Epidermal melanocyte (primary cell): ENCODE data around the gene SLC6A2.
A peak's percentile ranks its signal among the peaks of the same experiment; 100 is the strongest.
"Not testable (repeated sequence)": the region's sequence is repeated elsewhere in the genome, so short reads cannot be mapped to it uniquely, and the experiment has no call there.

Experiments used
- DNase-seq: peaks from one replicate; pipeline ENCODE4 v3.0.0; 2011; ENCODE audit warnings: low spot score; ENCODE audit not compliant: insufficient read length

Gene SLC6A2

DNA sequence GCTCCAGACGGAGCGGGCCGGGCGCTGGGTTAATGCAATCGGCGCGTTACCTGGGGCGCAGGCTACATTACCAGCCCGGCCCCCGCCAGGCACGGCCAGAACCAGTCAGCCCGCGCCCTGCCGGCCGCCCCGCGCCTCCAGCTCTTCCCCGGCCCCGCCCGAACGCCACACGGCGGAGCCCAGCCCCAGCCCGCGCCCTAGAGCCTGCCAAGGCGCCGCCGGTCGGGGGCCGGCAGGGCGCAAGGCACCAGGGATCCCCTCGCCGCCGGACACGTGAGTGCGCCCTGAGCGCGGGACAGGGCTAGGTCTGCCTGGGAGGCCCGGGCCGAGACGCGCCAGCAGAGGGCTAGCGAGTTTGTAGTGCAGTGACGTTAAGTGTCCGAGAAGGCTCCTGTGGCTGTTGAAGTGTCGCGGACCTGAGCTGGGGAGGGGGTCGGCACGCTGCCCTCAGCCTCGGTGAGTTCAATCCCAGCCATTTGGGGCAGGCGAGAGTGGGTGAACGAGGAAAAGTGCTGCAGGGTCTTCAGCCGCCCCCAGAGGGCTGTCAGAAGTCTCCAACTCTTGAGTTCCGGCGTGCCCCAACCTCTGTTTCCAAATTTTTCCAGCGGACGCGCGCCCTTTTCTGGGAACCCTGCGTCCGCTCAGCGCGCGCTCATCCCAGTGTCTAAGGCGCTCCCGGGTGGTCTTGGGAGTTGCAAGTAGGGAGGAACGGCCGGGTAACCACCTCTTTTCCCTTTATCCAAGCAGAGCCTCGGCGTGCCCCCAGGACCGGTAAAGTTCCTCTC lies at the start of gene SLC6A2:
Gene SLC6A2 (plus strand): TSS at position 92 of the 785 bp plus-strand sequence. CDS start 707 bp downstream, outside the sequence.
- peak; percentile 11 for DNase-seq

DNA sequence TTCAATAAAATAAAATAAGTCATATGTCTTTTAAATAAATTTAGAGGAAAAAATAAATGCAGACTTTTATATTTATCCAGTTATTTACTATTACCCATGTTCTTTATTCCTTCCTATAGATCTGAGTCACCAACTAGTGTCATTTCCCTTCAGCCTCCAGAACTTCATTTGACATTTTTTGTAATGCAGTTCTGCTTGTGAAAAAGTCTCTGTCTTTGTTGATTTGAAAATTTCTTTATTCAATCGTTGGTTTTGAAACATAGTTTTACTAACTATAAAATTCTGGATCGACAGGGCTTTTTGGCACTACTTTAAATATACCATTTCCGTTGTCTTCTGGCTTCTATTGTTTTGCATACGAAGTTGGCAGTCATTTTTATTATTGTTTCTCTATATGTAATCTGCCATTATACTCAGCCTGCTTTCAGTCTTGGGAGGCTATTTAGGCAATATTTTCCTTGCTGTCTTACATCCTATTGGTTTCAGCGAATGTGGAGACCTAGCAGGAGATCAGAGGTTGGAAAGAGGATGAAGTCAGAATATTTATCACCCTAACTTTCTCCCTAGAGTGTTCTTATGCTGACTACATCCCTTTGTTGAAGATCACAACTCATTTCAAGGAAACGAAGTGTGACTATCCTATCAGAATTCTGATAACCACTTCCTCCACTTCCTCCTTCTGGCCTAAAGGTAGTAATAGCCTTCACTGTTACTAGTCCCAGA lies 42.0 kb upstream of the SLC6A2 start:
- no peak for DNase-seq

DNA sequence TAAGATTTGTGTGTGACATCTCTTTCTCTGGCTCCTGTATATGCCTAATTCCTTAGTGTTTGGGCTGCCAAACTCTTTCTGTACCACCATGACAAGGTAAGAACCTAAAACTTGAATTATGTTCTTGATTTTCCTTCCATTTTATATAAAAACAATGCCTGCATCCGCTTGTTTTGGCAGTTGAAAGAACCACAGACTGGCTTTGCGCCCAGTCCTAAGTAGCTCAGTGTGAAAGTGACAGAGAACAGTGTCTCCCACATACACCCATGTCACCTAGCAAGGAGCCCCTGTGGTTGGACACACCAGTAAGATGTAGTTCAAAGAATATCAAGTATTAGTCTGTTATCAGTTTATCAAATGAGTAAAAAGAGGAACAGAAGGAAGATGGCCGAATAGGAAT lies 40.7 kb upstream of the SLC6A2 start:
- no peak for DNase-seq

DNA sequence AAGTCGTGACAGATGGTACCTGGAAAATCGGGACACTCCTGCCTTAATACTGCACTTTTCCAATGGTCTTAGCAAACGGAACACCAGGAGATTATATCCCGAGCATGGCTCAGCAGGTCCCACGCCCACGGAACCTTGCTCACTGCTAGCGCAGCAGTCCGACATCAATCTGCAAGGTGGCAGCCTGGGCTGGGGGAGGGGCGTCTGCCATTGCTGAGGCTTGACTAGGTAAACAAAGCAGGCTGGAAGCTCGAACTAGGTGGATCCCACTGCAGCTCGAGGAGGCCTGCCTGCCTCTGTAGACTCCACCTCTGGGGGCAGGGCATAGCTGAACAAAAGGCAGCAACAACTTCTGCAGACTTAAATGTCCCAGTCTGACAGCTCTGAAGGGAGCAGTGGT lies 40.1 kb upstream of the SLC6A2 start:
- not testable (repeated sequence) for DNase-seq

DNA sequence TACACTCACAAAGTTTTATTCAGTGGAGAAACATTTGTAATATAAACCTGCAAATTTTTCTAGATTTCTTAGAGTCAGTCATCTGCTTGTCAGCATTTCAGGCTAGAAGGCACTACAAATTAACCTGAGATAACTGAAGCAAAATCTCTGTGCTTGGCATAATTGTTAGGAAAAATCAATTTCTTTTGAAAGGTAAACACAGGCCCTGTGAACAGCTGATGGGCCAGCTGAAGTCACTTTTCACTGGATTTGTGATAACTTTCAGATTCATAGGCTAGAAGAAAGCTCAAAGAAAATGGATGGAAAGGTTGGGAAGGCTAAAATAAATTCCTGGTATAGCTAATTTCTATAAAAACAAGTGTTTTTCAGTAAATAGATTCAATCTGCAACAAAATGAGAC lies 34.0 kb upstream of the SLC6A2 start:
- no peak for DNase-seq

DNA sequence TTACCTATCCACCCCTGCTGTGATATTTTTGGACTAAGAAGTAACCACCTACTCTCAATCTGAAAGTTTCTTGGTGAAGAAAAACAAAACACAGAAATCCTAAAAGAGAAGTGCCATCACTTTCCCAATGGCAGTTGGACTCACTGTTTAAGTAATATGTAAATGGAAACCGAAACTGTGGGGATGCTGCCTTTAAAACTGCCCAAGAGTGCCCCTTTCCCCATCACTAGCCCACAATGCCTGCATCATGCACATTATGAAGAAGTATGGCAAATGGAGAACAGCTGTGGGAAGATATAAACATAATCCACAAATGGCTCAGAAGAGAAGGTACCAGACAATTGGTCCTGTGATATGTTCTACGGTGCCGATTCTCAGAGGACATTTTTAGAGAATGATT lies 33.5 kb upstream of the SLC6A2 start:
- DNase-seq, result no peak

DNA sequence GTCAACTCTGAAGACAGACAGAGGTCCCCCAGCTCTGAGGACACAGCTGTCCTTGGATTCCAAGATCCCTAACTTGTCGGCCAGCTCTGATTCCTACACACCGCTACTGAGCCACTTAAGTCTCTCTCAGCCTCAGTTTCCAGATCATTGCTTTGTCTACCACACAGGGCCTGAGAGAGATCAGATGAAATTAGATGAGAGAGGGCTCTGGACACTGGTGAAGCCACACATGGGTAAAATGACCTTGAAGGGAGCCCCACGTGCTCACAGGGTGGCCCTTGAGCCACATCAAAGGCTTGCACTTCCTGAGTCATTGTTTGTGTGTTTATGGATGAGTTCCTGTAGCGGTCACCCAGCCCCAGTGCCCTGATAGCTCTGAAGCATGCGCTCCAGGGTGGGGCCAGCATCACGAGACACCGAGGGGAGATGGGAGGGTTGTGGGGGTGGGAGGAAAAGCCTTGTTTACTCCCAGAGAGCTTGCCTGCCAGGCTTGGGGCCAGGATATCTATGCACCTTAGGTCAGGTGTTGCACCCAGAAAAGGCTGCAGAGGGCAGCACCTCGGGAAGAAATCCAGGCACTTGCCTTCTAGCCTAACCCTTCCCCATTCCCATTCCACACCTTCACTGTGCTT lies 32.7 kb upstream of the SLC6A2 start:
- no peak for DNase-seq

DNA sequence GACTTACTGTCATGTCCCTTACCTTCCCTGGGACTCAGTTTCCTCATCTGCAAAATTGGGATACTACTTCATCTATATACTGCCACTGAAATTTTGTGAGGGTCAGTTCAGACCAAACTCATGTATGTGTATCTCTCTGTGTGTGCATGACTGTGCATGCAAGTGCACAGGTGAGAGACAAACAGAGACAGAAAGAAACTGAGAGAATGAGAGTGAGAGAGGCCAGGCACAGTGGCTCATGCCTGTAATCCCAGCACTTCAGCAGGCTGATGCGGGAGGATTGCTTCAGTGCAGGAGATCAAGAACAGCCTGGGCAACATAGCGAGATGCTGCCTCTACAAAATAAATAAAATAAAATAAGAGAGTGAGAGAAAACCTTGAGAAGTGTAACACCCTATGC lies 32.1 kb upstream of the SLC6A2 start:
- no peak for DNase-seq

DNA sequence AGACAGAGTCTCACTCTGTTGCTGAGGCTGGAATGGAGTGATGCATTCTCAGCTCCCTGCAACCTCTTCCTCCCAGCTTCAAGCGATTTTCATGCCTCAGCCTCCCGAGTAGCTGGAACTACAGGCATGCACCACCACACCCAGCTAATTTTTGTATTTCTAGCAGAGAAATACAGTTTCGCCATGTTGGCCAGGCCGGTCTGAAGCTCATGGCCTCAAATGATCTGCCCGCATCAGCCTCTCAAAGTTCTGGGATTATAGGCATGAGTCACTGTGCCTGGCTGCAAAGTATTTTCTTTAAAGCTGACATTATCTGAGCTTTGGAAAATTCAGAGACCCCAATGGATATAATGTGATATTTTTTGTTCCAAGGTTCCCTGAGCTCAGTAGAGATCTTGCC lies 31.1 kb upstream of the SLC6A2 start:
- DNase-seq, result no peak

DNA sequence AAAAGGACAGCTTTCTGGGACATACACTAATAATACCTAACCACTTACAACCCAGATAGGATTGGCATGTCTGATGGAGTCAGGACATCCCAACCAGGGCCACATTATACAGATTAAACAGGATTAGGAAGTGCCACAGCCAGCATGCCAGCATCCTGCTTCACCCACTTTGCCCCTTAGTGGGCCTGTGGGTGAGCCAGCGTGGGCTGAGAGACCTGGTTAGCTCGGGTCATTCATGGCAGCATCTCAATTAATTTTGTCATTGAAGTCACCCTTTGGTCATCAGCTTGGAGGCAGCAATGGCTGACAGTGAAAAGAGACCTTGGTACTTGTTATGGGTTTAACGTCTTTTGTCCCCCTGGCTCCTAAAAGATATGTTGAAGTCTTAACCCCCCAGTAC lies 29.9 kb upstream of the SLC6A2 start:
- no peak for DNase-seq

DNA sequence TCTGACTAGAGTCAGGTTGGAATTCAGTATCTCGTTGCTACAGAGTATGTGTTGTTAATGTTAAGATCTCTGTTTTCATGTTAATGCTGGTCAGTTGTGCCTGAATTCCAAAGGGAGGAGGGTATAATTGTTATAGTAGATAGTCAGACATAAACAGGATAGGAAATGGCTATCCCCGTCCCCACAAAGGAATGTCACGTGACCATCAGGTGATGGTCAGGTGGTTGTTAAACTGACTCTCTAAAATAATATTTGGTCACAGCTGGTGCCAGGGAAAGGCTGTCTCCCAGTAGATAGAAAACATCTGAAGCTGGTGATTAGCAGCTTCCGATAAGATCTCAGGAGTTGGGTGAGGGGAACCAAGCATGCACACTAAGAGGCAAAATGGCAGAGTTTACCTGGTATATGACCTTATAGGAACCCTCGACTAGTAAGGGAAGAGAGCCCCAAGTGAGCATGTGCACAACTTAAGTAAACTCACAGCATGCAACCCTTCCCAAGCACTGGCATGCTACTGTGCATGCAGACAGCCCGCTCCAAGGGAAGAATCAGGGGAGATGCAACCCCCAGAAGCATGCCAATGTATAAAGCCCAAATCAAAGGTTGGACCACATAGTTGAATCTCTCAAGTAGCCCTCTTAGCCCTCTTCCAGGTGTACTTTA lies 27.4 kb upstream of the SLC6A2 start:
- DNase-seq, result no peak

DNA sequence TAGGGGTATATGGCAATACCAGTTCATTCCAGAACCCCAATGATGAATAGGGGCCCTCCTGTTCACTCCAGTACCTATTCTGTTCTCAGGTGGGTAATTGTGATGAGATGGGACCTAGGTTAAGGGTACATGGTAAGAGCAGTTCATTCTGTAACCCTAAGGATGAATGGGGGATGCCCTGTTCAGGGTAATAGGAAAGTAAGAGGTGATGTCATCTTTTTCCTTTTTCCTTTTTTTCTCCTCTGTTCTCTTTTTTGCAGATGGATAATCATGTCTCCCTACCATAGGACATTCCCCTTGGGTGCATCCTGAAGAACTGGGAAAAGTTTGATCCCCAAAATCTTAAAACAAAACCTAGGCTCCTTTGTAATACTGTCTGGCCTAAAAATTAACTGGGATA lies 25.0 kb upstream of the SLC6A2 start:
- no peak for DNase-seq

DNA sequence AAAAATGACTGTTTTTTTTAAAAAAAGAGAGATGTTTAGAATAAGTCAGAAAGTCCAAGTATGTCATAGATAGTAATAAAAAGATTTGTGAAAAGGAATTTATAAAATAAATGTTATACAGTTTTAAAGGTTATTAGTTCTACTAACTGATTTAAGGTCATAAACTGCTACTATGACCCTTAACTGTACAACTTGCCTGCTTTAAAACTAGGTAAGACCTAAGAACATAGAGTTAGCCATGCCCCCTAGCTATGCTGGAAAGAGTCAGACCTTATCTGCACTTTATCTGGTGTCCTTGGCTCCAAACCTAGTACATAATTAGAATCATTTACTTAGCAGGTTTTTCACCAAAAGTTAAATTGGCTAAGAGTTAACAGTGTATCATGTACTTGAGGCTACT lies 23.5 kb upstream of the SLC6A2 start:
- no peak for DNase-seq

DNA sequence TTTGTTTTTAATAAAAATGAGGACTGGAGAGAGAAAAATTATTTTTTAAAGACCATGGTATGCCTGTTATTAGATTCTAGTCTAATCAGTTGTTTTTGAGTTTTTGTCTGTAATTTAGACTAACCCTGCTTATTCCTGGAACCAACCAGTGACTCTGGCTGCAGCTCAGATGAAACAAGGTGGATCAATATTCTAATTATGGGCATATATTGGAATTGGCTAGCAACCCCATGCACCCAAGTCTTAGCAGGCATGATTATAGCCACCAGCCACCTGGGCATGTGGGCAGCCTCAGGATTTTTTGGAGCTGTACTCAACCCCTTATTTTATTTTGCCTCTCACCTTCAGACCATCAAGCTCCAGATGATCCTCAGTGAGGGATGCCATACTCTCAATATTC lies 21.6 kb upstream of the SLC6A2 start:
- no peak for DNase-seq

DNA sequence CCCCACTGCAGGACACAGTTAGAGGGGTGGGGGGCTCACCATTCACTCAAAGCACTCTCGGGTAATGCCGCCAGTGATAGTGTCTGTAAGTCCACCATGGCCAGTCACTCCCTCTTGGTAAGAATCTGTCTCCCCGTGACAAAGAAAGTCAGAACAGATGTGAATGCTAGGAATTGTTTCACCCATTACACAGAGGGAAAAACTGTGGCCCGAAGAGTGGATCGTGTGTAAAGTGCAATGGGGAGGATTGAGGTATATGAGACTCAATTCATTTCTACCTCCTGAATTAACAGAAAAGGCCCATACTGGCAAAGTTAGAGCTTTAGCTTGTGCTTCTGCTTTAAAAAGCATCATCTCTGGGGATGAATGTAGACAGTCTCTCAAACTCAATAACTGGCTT lies 17.5 kb upstream of the SLC6A2 start:
- DNase-seq, result no peak

DNA sequence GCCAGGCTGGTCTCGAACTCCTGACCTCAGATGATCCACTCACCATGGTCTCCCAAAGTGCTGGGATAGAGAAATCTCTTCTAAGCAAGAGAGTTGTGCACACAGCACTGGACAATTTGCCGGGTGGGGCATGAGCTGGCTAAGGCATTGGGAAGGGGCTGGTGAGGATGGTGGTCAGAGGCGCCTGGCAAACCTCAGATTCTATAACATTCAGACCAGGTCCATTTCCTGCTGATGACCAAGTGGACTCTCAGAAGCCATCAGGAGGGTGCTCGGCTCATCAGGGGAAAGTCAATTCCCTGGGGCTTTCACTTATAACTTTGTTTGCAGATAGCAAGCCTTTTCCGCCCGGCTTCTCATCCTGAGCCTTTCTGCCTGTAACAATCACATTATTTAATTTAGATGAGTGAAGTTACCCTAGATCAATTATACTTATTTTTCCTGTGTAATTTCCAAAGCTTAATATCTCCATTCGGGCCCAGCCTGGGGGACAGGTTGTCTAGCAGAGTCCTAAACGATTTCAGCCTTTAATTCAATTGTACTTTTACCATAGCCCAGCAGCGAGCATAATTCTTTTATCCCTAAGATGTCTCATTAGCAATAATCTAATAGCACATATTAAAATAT lies 15.0 kb upstream of the SLC6A2 start:
- DNase-seq, result no peak

DNA sequence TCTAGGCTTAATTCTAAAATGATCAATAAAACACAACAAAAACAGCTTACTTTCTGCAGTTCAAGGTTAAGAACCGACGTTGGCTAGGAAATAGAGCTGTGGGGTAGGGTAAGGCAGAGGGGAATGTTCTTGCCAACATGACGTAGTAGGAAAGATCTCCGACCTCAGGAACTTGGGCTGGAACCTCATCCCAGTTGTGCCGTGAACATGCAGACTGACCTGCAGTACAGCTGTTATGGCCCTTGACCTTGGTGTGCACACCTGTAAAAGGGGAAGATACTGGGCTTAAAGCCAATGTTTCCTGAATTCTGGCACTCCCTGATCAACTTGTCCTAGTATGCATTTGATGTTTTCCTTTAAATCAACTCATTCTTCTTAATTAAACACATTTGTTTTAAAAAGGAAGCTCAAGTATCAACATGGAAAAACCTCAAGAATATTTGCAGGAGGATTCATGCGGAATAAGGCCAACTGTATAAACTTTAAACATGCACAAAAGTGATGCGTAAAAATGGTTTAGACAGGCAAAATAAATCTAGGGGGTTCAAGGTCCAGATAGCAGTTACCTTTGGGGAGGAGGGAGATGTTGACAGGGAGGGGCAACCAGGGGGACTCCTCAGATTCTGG lies 14.2 kb upstream of the SLC6A2 start:
- DNase-seq, result no peak

DNA sequence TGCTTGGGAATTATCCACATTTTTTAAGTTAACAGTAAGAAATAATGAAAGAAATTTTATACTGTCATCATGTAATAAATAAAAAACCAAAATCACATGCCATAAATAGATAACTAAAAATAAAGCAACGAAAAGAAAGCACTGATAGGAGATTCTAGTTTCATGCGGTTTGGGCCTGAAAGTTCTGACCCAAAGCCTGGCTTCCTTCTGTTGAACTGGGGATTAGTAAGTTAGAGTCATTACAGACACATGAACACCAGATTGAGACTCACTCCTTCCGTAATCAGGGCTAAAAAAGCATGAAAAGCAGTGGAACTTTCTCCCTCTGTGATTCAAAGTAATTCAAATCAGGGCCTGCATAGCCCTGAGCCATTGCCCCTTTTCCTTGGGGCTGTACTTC lies 13.2 kb upstream of the SLC6A2 start:
- DNase-seq, result no peak

DNA sequence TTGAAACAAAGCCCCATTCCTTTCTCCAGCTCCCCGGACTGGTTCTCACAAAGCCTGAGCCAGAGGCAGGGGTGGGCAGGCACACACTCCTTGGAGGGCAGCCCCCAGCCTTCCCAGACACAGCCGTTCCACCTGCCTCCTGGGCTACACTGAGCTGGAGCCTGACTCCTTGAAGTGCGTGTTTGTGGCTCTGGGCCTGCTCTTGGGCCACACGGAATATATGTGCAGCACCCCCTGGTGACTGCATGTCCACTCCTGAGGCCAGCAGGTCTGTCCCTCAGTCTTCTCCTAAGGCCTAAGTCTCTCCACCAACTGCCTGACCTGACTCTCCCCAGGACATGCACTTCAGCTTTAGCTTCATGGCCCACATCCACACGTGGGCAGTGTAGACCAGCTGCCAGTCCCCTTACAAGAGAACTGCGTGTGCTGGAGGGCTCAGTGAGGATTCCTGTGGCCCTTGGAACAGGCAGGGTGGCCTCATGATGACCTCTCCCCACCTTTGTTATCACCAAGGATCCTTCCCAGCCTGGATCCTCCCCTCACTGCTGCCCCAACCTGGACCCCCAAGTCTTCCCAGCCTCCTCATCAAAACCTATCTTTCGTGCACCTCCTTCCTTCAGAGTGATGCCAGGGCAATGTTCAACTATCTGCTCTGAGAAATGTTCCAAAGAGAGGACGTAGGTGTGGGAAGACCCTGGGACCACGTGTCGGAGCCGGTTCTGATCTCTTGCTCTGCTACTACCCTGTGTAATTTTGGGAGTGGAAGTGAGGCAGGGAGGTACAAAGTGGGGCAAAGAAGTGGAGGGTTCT lies 12.4 kb upstream of the SLC6A2 start:
- DNase-seq, result no peak

DNA sequence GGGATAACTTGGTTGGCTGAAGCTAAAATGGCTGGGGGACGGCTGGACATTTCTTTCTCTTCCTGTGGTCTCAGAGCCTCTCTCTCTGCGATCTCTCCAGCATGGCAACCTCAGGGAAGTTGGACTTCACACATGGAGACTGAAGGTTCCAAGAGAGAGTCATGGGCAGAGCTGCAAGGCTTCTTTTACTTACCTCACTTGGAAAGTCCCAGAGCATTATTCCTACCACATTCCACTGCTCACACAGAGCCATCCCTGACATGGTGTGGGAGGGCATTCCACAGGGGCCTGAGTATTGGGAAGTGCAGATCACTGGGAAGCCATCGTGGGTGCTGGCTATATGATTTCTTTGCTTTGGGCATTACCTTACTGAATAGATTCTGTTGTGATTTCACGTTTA lies 9.8 kb upstream of the SLC6A2 start:
- DNase-seq, result no peak
